B cell (primary cell): ENCODE results near the gene CDKN2D. TPM values are rescaled to one million over a fixed set of nuclear protein-coding genes. Genes with fewer than 3 reads are reported as not detected.
"Not testable (repeated sequence)": the region's sequence is repeated elsewhere in the genome, so short reads cannot be mapped to it uniquely, and the experiment has no call there.

Experiments used
- ATAC-seq: fragments of 200-7000 bp; cut with Tn5 transposase; one replicate; pipeline ENCODE4 v1.10.0; 2021; ENCODE audit warnings: low read depth, mild to moderate bottlenecking, moderate number of reproducible peaks, moderate library complexity
- CTCF ChIA-PET: fragments of 350-600 bp; sonication (Branson Sonifier 250); formaldehyde crosslinking; loops from one replicate; lab custom pipeline; 2021; ENCODE audit warnings: antibody characterized with exemption, inconsistent platforms; lab: Charles Lee
- POLR2A ChIA-PET: fragments of 350-600 bp; sonication (Branson Sonifier 250); formaldehyde crosslinking; loops from one replicate; lab custom pipeline; 2021; ENCODE audit warnings: antibody characterized with exemption; lab: Charles Lee
- DNase-seq: peaks from one replicate; pipeline ENCODE4 v3.0.0; 2013
- H2AFZ ChIP-seq: 2 replicates; pipeline ENCODE4 v1.6.1; 2012; ENCODE audit warnings: mild to moderate bottlenecking, low read depth, low read length; ENCODE audit not compliant: insufficient read depth, poor library complexity, severe bottlenecking
- H3K27ac ChIP-seq, 2 donors: 1 replicate in 1 of 2; 2 replicates in 1 of 2; pipeline ENCODE4 v1.5.1; 2012 to 2013; ENCODE audit warnings: low read length in 2 of 2, mild to moderate bottlenecking in 2 of 2, moderate library complexity in 1 of 2
- H3K27me3 ChIP-seq, 4 experiments: fragments of 200-600 bp in 1 of 4; sonication (generic) in 1 of 4; replicated peaks in 1 of 4; 1 replicate in 2 of 4; 2 replicates in 2 of 4; pipeline versions ENCODE4 v1.6.1 to v1.7.0; 2013 to 2016; ENCODE audit warnings: low read length in 3 of 4, mild to moderate bottlenecking in 2 of 4, mixed read lengths in 1 of 4, moderate library complexity in 1 of 4; ENCODE audit not compliant: insufficient read depth in 4 of 4, control insufficient read depth in 3 of 4; ENCODE audit errors: control extremely low read depth in 1 of 4
- H3K36me3 ChIP-seq, 2 experiments: replicated peaks in 1 of 2; 1 replicate in 1 of 2; 2 replicates in 1 of 2; pipeline versions ENCODE4 v1.6.1 to v1.7.1; 2013; ENCODE audit warnings: low read length in 1 of 2; ENCODE audit not compliant: insufficient read depth in 2 of 2, control insufficient read depth in 1 of 2; ENCODE audit errors: control extremely low read depth in 1 of 2, extremely low read depth in 1 of 2
- H3K4me1 ChIP-seq, 2 donors: fragments of 200-600 bp in 1 of 2; sonication (generic) in 1 of 2; 1 replicate in 1 of 2; 2 replicates in 1 of 2; pipeline versions ENCODE4 v1.5.1 to v1.6.1; 2013 to 2017; ENCODE audit warnings: low read length in 2 of 2; ENCODE audit not compliant: control insufficient read depth in 2 of 2, insufficient read depth in 2 of 2
- H3K4me2 ChIP-seq: replicated peaks from 2 replicates; pipeline ENCODE3; 2012; ENCODE audit warnings: mild to moderate bottlenecking, low read depth, low read length; ENCODE audit not compliant: poor library complexity, severe bottlenecking
- H3K4me3 ChIP-seq, 5 experiments: fragments of 200-600 bp in 1 of 5; sonication (generic) in 1 of 5; 1 replicate in 3 of 5; 2 replicates in 2 of 5; pipeline versions ENCODE4 v1.5.1 to v1.7.0; 2011 to 2016; ENCODE audit warnings: low read length in 4 of 5, mild to moderate bottlenecking in 4 of 5, low read depth in 2 of 5, control low read depth in 1 of 5, moderate library complexity in 1 of 5; ENCODE audit not compliant: insufficient read depth in 1 of 5; ENCODE audit errors: control extremely low read depth in 1 of 5, extremely low read depth in 1 of 5
- H3K79me2 ChIP-seq: fragments of 200-600 bp; sonication (generic); one replicate; pipeline ENCODE4 v1.6.0; 2016; ENCODE audit warnings: low read length; ENCODE audit not compliant: control insufficient read depth, insufficient read depth
- H3K9ac ChIP-seq: fragments of 200-600 bp; sonication (generic); 2 replicates; pipeline ENCODE4 v1.6.1; 2017; ENCODE audit warnings: mild to moderate bottlenecking, low read length, moderate library complexity
- H3K9me3 ChIP-seq, 3 donors: one replicate each; pipeline versions ENCODE4 v1.6.1 to v1.7.1; 2013; ENCODE audit warnings: low read length in 2 of 3; ENCODE audit not compliant: control insufficient read depth in 2 of 3, insufficient read depth in 1 of 3; ENCODE audit errors: control extremely low read depth in 1 of 3
- H4K20me1 ChIP-seq: 2 replicates; pipeline ENCODE4 v1.6.0; 2012; ENCODE audit warnings: mild to moderate bottlenecking, low read length; ENCODE audit not compliant: insufficient read depth, control insufficient read depth, poor library complexity, severe bottlenecking
- H3K27ac Mint-ChIP-seq: one replicate; pipeline ENCODE4 v1.8.0; 2021; ENCODE audit warnings: mixed read lengths
- H3K27me3 Mint-ChIP-seq: one replicate; pipeline ENCODE4 v1.8.0; 2021; ENCODE audit warnings: mixed read lengths
- H3K4me1 Mint-ChIP-seq: one replicate; pipeline ENCODE4 v1.8.0; 2021; ENCODE audit warnings: mixed read lengths
- H3K4me3 Mint-ChIP-seq: one replicate; pipeline ENCODE4 v1.8.0; 2021; ENCODE audit warnings: mixed read lengths
- H3K9me3 Mint-ChIP-seq: one replicate; pipeline ENCODE4 v1.8.0; 2022; ENCODE audit warnings: mixed read lengths; ENCODE audit not compliant: insufficient read depth
- CTCF ChIP-seq: fragments of 200-600 bp; IDR thresholded peaks from one replicate; pipeline ENCODE4 v1.8.0; 2022; ENCODE audit warnings: antibody characterized with exemption, mild to moderate bottlenecking
- EZH2 ChIP-seq: IDR thresholded peaks from 2 replicates; pipeline ENCODE4 v1.6.1; 2012; ENCODE audit warnings: borderline replicate concordance, low read depth, mild to moderate bottlenecking, moderate library complexity, low read length; ENCODE audit not compliant: insufficient read depth, poor library complexity, severe bottlenecking
- WGBS: methylation state at CpG from one replicate; pipeline ENCODE4 v1.1.5; 2013; ENCODE audit warnings: missing lambda C conversion rate; ENCODE audit not compliant: insufficient coverage; 5-methylcytosine and 5-hydroxymethylcytosine counted together
- intact Hi-C: fragments of 100-400 bp; cut with micrococcal nuclease; formaldehyde crosslinking; loops from one replicate; pipeline ENCODE4 v1.10.0; 2022
- polyA plus RNA-seq: library from polyadenylated mRNA; depleted of rRNA; stranded (reverse); fragments of >200 nt; gene quantifications from 2 replicates; pipeline ENCODE4 v1.2.3, GENCODE V29; 2012
- total RNA-seq, 2 donors: library from RNA; stranded (reverse); fragments of 120-200 nt in 1 of 2; gene quantifications; 1 replicate in 1 of 2; 2 replicates in 1 of 2; pipeline versions ENCODE4 v1.2.3 to v1.2.4, GENCODE V29; 2013 to 2022

Gene CDKN2D
- total and polyA plus RNA-seq, 2 donors (not counting 1 experiment from before 2014, with no cell fraction given): 38.4 to 122 TPM

DNA sequence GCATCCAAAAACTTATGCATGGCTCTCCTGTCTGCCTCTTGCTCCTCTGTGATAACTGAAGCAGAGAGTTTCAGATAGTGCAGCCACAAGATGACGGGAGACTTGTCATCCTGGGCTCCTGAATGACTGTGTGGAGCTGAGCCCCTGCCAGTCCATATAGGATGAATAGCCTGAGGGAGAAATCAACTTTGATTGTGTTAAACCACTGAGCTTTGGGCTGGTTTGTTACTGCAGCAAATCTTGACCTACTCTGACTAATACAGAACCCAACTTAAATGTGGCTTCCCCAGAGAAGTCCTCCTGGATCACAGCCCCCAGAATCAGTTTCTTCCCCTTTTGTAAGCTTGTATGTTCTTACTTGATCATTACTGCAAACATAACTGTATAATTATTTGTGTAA is 36.3 kb downstream of the CDKN2D start:
- Histone ChIP-seq H2AFZ (no peak overlapping the region), H3K4me1 (no peaks in the 10 kb centered on the region), H3K27me3 (peaks cover 0 to 4% (median 1%) of the 10 kb centered on the region in 4 experiments), H3K27ac (no peak overlapping the region), H4K20me1 (no peaks in the 10 kb centered on the region), H3K4me3 (no peak overlapping the region), H3K36me3 (no peaks in the 10 kb centered on the region), H3K9ac (no peak overlapping the region), H3K79me2 (no peaks in the 10 kb centered on the region), H3K9me3 (no peaks in the 10 kb centered on the region), H3K4me2 (no peak overlapping the region)
- Mint-ChIP-seq H3K9me3 (no peaks in the 10 kb centered on the region), H3K27ac (no peak overlapping the region), H3K27me3 (peaks cover 7% of the 10 kb centered on the region), H3K4me3 (no peak overlapping the region), H3K4me1 (no peaks in the 10 kb centered on the region)
- DNase-seq (no peak), ATAC-seq (no peak)
- TF ChIP-seq CTCF (no peak), EZH2 (no peak)
- CTCF ChIA-PET: interaction anchor here (1.0 to 1.5 kb wide), 2 partner anchors 26 to 49 kb away, joined by 3 to 4 read pairs; no protein-coding TSS in a partner anchor
- WGBS: 86% methylated on average over 1 of the region's 1 CpG
- intact Hi-C loops: no loop called here
- POLR2A ChIA-PET: no interaction called here

GRCh38 chr19:10526887-10527286 is 41.9 kb downstream of the CDKN2D start:
- H4K20me1 ChIP-seq, DNase-seq, H3K4me3 Mint-ChIP-seq, H3K9me3 Mint-ChIP-seq, H3K4me1 ChIP-seq, H2AFZ ChIP-seq, H3K27ac ChIP-seq, H3K4me3 ChIP-seq, intact Hi-C loops, H3K36me3 ChIP-seq, H3K4me1 Mint-ChIP-seq, H3K27ac Mint-ChIP-seq, H3K27me3 Mint-ChIP-seq, H3K79me2 ChIP-seq, ATAC-seq, H3K27me3 ChIP-seq, H3K9me3 ChIP-seq, H3K9ac ChIP-seq, H3K4me2 ChIP-seq: not testable (repeated sequence)
- CTCF ChIA-PET: interaction anchor here (0.6 to 1.8 kb wide), 2 partner anchors 15 to 116 kb away, joined by 3 to 5 read pairs; no protein-coding TSS in a partner anchor
- POLR2A ChIA-PET: interaction anchor here (0.7 kb wide), 1 partner anchor 78 kb away, joined by 3 read pairs; no protein-coding TSS in a partner anchor
- 93% methylated on average over 2 of the region's 8 CpGs for WGBS
